ENCODE data around the gene OR52A5. TPM values are rescaled to one million over a fixed set of nuclear protein-coding genes. Genes with fewer than 3 reads are reported as not detected.

OR52A5 gene
- total and polyA plus RNA-seq, 2 of the 13 experiments (the other 11 are each of a cell fraction or from before 2014, with no cell fraction given), result not detected

GRCh38 chr11:5129457-5129877 lies 8.7 kb downstream of the OR52A5 start (continued):
- no peak for TF ChIP-seq ZFAT (CRISPR knock-in tag; conservative IDR thresholded peaks at IDR 0.05)

GRCh38 chr11:5124891-5125620 lies 13.1 kb downstream of the OR52A5 start:
- in situ Hi-C loops (cut with HindIII; ENCODE audit: extremely low pct_ligation_motif_present, low pct_unique_long_range_greater_than_20kb), result loop anchor here (10.0 kb wide), 1 partner anchor 260 kb away; the partner anchor contains the start of gene OR51M1

More at GRCh38 chr11:5124891-5125620, 13.1 kb downstream of the OR52A5 start:
- 1% methylated on average over 4 of the region's 4 CpGs for WGBS (ENCODE audit: low lambda C conversion rate)
- FAIRE-seq (no peak), ATAC-seq (no peak), DNase-seq (ENCODE audit: low spot score) (no peak)
- Histone ChIP-seq H3K27ac (ENCODE audit: extremely low read length, insufficient read depth, low read length) (no peak overlapping the region), H3K4me1 (ENCODE audit: insufficient read depth, low read length) (no peaks in the 10 kb centered on the region), H3K9me3 (ENCODE audit: low read length) (no peaks in the 10 kb centered on the region), H3K4me3 (replicated peaks in 1 of 3; ENCODE audit: insufficient read depth in 1 of 3, low read depth in 2 of 3, low read length in 3 of 3) (no peak overlapping the region), H3K27me3 (ENCODE audit: control insufficient read depth in 1 of 2, insufficient read depth in 2 of 2, low read length in 2 of 2) (peaks cover 0 to 4% of the 10 kb centered on the region in 2 experiments; a peak in 1 of 5 replicates), H3K9ac (ENCODE audit: insufficient read depth, low read depth, low read length) (no peak overlapping the region), H2AFZ (ENCODE audit: low read length) (no peak overlapping the region), H3K4me2 (ENCODE audit: low read depth, low read length) (no peak overlapping the region), H4K20me1 (ENCODE audit: insufficient read depth, low read length) (no peaks in the 10 kb centered on the region), H3K36me3 (replicated peaks in 1 of 2; ENCODE audit: control insufficient read depth in 1 of 2, insufficient read depth in 2 of 2, low read length in 2 of 2) (no peaks in the 10 kb centered on the region), H3K79me2 (ENCODE audit: insufficient read depth, low read length) (no peaks in the 10 kb centered on the region)
- ChIA-PET CTCF (ENCODE audit: low intra/inter-chr PET ratio, low total read pairs) (interaction anchor here (1.5 to 3.0 kb wide), 3 partner anchors 166 to 683 kb away, joined by 5 to 18 read pairs (median 6); partner anchors contain the start of gene OR52N2), POLR2A (no interaction called here)
- TF ChIP-seq ZNF619 (CRISPR knock-in tag; IDR thresholded peaks at IDR 0.05) (no peak), KLF12 (CRISPR knock-in tag; IDR thresholded peaks at IDR 0.05; ENCODE audit: borderline replicate concordance) (no peak), SMC3 (IDR thresholded peaks at IDR 0.05; ENCODE audit: low read length) (no peak), ZNF367 (CRISPR knock-in tag; IDR thresholded peaks at IDR 0.05; ENCODE audit: borderline replicate concordance) (no peak), ZNF782 (CRISPR knock-in tag; IDR thresholded peaks at IDR 0.05; ENCODE audit: borderline replicate concordance) (no peak), SSRP1 (CRISPR knock-in tag; IDR thresholded peaks at IDR 0.05) (no peak), TRIM22 (IDR thresholded peaks at IDR 0.05) (no peak), REL (CRISPR knock-in tag; conservative IDR thresholded peaks at IDR 0.05) (no peak), SKIL (CRISPR knock-in tag; IDR thresholded peaks at IDR 0.05; ENCODE audit: borderline replicate concordance) (no peak)
- intact Hi-C loops (cut with micrococcal nuclease; ENCODE audit: unreplicated experiment), result no loop called here
- BruUV-seq (replicated peaks), result no TSS peak
